Lower leg skin (tissue), 3 donors: Measurements from ENCODE around the gene FBLN2.

Experiments used
- POLR2A ChIP-seq, 2 donors: fragments of 450-650 bp; IDR thresholded peaks; one replicate each; pipeline ENCODE4 v1.6.1; 2016 to 2017; ENCODE audit warnings: antibody characterized with exemption in 2 of 2, mild to moderate bottlenecking in 1 of 2, moderate library complexity in 1 of 2
- TF ChIP-seq, protein P1 (sequence below), 3 donors: fragments of 450-650 bp; IDR thresholded peaks; one replicate each; pipeline ENCODE4 v1.5.1; 2016; ENCODE audit warnings: antibody characterized with exemption in 3 of 3, mild to moderate bottlenecking in 3 of 3, moderate library complexity in 2 of 3

GRCh38 chr3:13535905-13536304, 13.0 kb upstream of the FBLN2 start:
- TF ChIP-seq, protein P1, sequence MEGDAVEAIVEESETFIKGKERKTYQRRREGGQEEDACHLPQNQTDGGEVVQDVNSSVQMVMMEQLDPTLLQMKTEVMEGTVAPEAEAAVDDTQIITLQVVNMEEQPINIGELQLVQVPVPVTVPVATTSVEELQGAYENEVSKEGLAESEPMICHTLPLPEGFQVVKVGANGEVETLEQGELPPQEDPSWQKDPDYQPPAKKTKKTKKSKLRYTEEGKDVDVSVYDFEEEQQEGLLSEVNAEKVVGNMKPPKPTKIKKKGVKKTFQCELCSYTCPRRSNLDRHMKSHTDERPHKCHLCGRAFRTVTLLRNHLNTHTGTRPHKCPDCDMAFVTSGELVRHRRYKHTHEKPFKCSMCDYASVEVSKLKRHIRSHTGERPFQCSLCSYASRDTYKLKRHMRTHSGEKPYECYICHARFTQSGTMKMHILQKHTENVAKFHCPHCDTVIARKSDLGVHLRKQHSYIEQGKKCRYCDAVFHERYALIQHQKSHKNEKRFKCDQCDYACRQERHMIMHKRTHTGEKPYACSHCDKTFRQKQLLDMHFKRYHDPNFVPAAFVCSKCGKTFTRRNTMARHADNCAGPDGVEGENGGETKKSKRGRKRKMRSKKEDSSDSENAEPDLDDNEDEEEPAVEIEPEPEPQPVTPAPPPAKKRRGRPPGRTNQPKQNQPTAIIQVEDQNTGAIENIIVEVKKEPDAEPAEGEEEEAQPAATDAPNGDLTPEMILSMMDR (IDR thresholded peaks at IDR 0.05), result no peak
- TF ChIP-seq POLR2A (IDR thresholded peaks at IDR 0.05), result no peak
